Vagina (tissue), 2 donors: ENCODE results near the gene AHNAK. TPM values are rescaled to one million over a fixed set of nuclear protein-coding genes. Genes with fewer than 3 reads are reported as not detected.
"Not testable (repeated sequence)": the region's sequence is repeated elsewhere in the genome, so short reads cannot be mapped to it uniquely, and the experiment has no call there.

Experiments
- DNase-seq, 2 donors: peaks; one replicate each; pipeline ENCODE4 v3.0.0-alpha.2; 2017; ENCODE audit errors: extremely low spot score in 2 of 2
- H3K27ac ChIP-seq: fragments of 200-600 bp; sonication (generic); one replicate; pipeline ENCODE4 v1.5.1; 2019
- H3K27me3 ChIP-seq: fragments of 200-600 bp; sonication (generic); one replicate; pipeline ENCODE4 v1.5.1; 2019
- H3K36me3 ChIP-seq, 2 donors: fragments of 200-600 bp; sonication (generic); one replicate each; pipeline ENCODE4 v1.5.1; 2017 to 2019
- H3K4me1 ChIP-seq: fragments of 200-600 bp; sonication (generic); one replicate; pipeline ENCODE4 v1.5.1; 2019
- H3K4me3 ChIP-seq, 2 donors: fragments of 200-600 bp; sonication (generic); 1 replicate in 1 of 2; 2 replicates in 1 of 2; pipeline ENCODE4 v1.5.1; 2016 to 2019
- H3K9me3 ChIP-seq: fragments of 200-600 bp; sonication (generic); one replicate; pipeline ENCODE4 v1.5.1; 2019
- CTCF ChIP-seq, 3 experiments: fragments of 450-650 bp in 2 of 3; fragments of 200-600 bp in 1 of 3; sonication (generic) in 1 of 3; IDR thresholded peaks; one replicate each; pipeline ENCODE4 v1.5.1; 2017 to 2019; ENCODE audit warnings: antibody characterized with exemption in 3 of 3, mild to moderate bottlenecking in 2 of 3, moderate library complexity in 2 of 3
- POLR2A ChIP-seq, 2 donors: fragments of 450-650 bp; IDR thresholded peaks; one replicate each; pipeline ENCODE4 v1.6.1; 2017; ENCODE audit warnings: antibody characterized with exemption in 2 of 2, mild to moderate bottlenecking in 2 of 2, moderate library complexity in 2 of 2
- POLR2AphosphoS5 ChIP-seq, 2 donors: sonication (generic); formaldehyde crosslinking; IDR thresholded peaks; one replicate each; pipeline ENCODE4 v1.9.0; 2017; ENCODE audit warnings: antibody characterized with exemption in 2 of 2, mild to moderate bottlenecking in 2 of 2, low read depth in 1 of 2; ENCODE audit not compliant: insufficient read depth in 1 of 2
- intact Hi-C: fragments of 100-400 bp; cut with DNase I; formaldehyde crosslinking; loops from one replicate; pipeline ENCODE4 v1.15.1; 2023
- total RNA-seq: library from RNA; depleted of rRNA; stranded (reverse); fragments of >200 nt; gene quantifications from one replicate; pipeline ENCODE4 v1.2.3, GENCODE V29; 2016

The AHNAK gene
- total RNA-seq, 1 donor from 2014 or later: 828 TPM

DNA sequence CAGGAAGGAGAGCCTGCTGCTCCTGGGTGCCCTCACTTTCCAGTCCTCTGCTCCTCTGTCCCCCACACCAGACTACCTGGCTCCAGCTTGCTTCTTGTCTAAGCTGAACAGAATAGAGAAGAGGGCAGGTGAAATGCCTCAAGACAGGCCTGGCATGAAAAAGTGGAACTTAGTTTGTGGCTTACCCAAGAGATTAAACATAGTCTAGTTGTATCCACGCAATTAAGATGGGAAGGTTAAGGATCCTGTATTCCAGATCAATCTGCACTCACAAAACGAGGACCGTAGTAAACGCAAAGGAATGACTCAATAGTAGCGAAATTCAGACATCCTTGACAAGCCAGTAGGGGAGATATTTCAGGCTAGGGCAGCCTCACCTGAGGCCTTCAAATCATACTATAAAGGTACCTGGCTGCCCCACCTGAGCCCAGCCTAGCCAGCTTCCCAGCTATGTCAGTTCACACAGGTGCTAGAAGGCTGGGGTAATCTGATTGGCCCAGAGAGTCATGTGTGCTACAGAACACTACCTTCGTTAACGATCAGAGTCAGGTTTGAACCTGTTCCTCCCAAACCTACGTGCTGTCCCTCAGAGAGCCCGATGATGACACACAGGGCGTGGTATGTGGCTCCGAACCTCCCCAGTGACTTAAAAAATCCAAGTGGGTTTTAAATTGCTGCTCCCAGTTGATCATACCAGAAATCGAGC, 46.5 kb downstream of the AHNAK start:
- Histone ChIP-seq H3K4me3 (no peak overlapping the region), H3K4me1 (peaks cover 31% of the 10 kb centered on the region), H3K27ac (peak overlapping the region; percentile 76), H3K27me3 (no peaks in the 10 kb centered on the region), H3K36me3 (no peaks in the 10 kb centered on the region), H3K9me3 (no peaks in the 10 kb centered on the region)
- TF ChIP-seq POLR2A (IDR thresholded peaks at IDR 0.05): no peak
- TF ChIP-seq POLR2AphosphoS5 (IDR thresholded peaks at IDR 0.05; ENCODE audit: insufficient read depth in 1 of 2, low read depth in 1 of 2): peak in 1 of 2 donors; percentile 39
- intact Hi-C loops: no loop called here
- DNase-seq: peak in 1 of 2 donors; percentile 98

GRCh38 chr11:62499311-62499943, 47.2 kb downstream of the AHNAK start:
- intact Hi-C loops, H3K27me3 ChIP-seq, H3K9me3 ChIP-seq, H3K36me3 ChIP-seq, H3K4me3 ChIP-seq, DNase-seq: not testable (repeated sequence)
- peak in 1 of 2 donors; percentile 22 for TF ChIP-seq POLR2AphosphoS5 (IDR thresholded peaks at IDR 0.05; ENCODE audit: insufficient read depth in 1 of 2, low read depth in 1 of 2)
- Histone ChIP-seq H3K27ac (peak overlapping the region; percentile 68), H3K4me1 (peaks cover 28% of the 10 kb centered on the region)

DNA sequence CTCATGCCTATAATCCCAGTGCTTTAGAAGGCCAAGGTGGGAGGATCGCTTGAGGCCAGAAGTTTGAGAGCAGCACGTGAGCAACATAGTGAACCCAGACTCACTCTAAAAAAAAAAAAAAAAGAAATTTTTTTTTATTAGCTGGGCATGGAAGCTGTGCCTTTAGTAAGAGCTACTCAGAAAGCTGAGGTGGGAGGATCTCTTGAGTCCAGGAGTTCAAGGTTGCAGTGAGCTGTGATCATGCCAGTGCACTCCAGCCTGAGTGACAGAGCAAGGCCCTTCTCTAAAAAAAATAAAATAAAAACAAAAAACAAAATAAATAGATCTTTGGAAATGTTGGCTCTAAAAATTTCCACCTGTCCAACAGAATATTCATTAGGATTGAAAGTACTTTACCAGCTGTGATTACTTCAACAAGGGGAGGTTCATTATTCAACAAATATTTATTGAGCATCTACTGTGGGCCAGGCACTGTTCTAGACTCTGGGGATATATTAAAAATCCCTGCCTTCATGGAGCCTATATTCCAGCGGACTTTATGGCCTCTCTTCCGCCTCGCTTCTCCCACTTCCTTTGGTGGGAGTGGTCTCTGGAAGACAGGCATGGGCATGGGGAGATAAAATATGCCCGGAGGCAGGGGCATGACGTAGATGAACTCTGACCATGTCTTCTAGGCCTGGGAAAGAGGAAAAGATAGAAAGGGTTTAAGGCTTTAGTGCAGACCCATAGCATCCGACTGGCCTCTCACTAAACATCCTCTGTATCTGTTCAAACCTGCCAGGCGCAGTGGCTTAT, 47.9 kb downstream of the AHNAK start:
- Histone ChIP-seq H3K4me3 (no peak overlapping the region), H3K4me1 (peaks cover 28% of the 10 kb centered on the region), H3K27me3 (no peaks in the 10 kb centered on the region), H3K36me3 (no peaks in the 10 kb centered on the region), H3K9me3 (no peaks in the 10 kb centered on the region), H3K27ac (peak overlapping the region; percentile 68)
- no peak for DNase-seq
- TF ChIP-seq POLR2AphosphoS5 (IDR thresholded peaks at IDR 0.05; ENCODE audit: insufficient read depth in 1 of 2, low read depth in 1 of 2) (no peak), CTCF (IDR thresholded peaks at IDR 0.05) (no peak), POLR2A (IDR thresholded peaks at IDR 0.05) (no peak)
- intact Hi-C loops: no loop called here

GRCh38 chr11:62498031-62498430, 48.6 kb downstream of the AHNAK start:
- H3K4me3 ChIP-seq: no peak overlapping the region
- TF ChIP-seq POLR2A (IDR thresholded peaks at IDR 0.05): no peak
- no peaks in the 10 kb centered on the region for H3K36me3 ChIP-seq
- H3K4me1 ChIP-seq: peaks cover 23% of the 10 kb centered on the region
- no peak overlapping the region for H3K27ac ChIP-seq
- no peak for DNase-seq
- intact Hi-C loops: no loop called here
- no peaks in the 10 kb centered on the region for H3K27me3 ChIP-seq
- no peaks in the 10 kb centered on the region for H3K9me3 ChIP-seq

DNA sequence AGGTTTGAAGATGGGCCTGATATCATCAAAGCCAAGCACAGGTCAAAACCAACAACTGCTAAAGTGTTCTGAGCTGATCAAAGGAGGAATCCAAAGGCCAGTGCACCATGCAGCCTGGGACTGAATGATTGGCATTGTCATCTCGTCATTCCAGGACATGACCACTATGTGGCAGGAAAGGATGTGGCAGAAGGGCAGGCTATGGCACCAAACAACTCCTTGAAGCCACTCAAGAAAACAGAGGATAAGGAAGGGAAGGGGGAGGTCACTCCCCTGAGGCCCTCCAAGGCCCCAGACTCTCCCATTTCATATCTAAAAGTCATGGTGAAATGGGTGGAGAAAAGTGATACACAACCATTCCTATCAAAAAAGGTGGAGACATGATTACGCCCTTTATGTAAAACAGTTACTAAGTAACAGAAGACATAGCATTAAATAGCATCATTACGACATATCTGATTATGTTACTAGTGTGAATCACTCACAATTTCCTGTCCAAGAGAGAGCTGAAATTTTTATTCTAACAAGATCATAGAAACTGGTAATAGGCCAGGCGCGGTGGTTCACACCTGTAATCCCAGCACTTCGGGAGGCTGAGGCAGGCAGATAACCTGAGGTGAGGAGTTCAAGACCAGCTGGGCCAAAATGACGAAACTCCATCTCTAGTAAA, 49.3 kb downstream of the AHNAK start:
- intact Hi-C loops: no loop called here
- H3K4me1 ChIP-seq: peaks cover 15% of the 10 kb centered on the region
- TF ChIP-seq CTCF (IDR thresholded peaks at IDR 0.05) (peak in 1 of 3 experiments; percentile 41), POLR2AphosphoS5 (IDR thresholded peaks at IDR 0.05; ENCODE audit: insufficient read depth in 1 of 2, low read depth in 1 of 2) (peak in 1 of 2 donors; percentile 64), POLR2A (IDR thresholded peaks at IDR 0.05) (no peak)
- no peak for DNase-seq
- peak overlapping the region; percentile 26 for H3K27ac ChIP-seq
- H3K9me3 ChIP-seq: no peaks in the 10 kb centered on the region
- H3K36me3 ChIP-seq: no peaks in the 10 kb centered on the region
- H3K4me3 ChIP-seq: no peak overlapping the region
- H3K27me3 ChIP-seq: no peaks in the 10 kb centered on the region

DNA sequence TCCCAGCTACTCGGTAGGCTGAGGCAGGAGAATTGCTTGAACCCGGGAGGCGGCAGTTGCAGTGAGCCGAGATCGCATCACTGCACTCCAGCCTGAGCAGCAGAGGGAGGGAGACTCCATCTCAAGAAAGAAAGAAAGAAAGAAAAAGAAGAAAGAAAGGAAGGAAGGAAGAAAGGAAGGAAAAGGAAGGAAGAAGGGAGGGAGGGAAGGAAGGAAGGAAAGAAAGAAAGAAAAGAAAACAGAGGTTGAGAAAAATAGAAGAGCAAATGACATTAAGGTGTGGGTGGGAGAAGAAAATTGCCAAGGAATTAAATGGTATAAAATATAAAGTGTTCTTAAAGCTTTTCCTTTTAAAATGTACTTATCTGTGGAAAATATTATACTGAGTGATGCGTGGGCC, 49.9 kb downstream of the AHNAK start:
- no peak for TF ChIP-seq POLR2A (IDR thresholded peaks at IDR 0.05)
- intact Hi-C loops: no loop called here
- Histone ChIP-seq H3K4me3 (no peak overlapping the region), H3K27ac (no peak overlapping the region), H3K4me1 (peaks cover 9% of the 10 kb centered on the region), H3K36me3 (no peaks in the 10 kb centered on the region), H3K27me3 (no peaks in the 10 kb centered on the region), H3K9me3 (no peaks in the 10 kb centered on the region)
- no peak for DNase-seq
